Peyer's patch (tissue), 4 donors: ENCODE results near the gene ATPAF2.

Experiments used
- POLR2A ChIP-seq, 2 donors: fragments of 450-650 bp; IDR thresholded peaks; one replicate each; pipeline ENCODE4 v1.5.1; 2017; ENCODE audit warnings: antibody characterized with exemption in 2 of 2, mild to moderate bottlenecking in 2 of 2, moderate library complexity in 2 of 2
- TF ChIP-seq, protein P1 (sequence below), 6 experiments: fragments of 450-650 bp in 4 of 6; fragments of 200-600 bp in 2 of 6; sonication (generic) in 1 of 6; IDR thresholded peaks; one replicate each; pipeline ENCODE4 v1.5.1; 2017 to 2019; ENCODE audit warnings: antibody characterized with exemption in 6 of 6, mild to moderate bottlenecking in 3 of 6, moderate library complexity in 1 of 6

DNA sequence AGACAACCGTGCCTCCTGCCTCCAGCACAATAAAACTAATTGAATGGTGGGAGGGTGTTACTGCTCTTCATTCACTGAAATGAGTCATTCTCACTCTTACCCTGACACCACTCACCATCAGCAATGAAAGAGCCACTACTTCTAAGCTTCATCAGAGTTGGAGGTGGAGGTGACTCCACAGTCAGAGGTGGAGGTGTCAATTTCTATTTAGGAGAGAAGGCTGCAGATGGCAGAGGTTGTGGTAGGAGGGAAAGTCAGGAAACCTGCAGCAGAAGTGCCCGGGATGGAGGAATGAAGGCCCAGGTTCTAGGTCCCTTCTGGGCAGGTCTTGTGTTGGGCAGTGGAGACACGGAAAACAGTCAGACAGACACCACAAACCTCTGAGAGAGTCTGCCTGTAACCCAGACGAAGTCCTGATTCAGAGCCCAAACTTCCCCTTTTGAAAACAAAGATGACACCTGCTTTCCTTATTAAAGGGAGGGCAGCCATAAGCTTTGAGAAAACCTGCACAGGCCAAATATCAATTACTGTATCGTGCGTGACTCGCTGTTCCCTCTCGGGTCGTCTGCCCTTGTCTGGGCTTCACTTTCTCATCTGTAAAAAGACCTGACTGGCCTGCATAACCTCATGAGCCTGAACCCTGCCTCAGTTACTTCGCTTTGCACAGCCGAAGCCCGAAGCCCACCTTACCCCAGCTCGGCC is 668 bp downstream of the ATPAF2 start:
- TF ChIP-seq, protein P1, sequence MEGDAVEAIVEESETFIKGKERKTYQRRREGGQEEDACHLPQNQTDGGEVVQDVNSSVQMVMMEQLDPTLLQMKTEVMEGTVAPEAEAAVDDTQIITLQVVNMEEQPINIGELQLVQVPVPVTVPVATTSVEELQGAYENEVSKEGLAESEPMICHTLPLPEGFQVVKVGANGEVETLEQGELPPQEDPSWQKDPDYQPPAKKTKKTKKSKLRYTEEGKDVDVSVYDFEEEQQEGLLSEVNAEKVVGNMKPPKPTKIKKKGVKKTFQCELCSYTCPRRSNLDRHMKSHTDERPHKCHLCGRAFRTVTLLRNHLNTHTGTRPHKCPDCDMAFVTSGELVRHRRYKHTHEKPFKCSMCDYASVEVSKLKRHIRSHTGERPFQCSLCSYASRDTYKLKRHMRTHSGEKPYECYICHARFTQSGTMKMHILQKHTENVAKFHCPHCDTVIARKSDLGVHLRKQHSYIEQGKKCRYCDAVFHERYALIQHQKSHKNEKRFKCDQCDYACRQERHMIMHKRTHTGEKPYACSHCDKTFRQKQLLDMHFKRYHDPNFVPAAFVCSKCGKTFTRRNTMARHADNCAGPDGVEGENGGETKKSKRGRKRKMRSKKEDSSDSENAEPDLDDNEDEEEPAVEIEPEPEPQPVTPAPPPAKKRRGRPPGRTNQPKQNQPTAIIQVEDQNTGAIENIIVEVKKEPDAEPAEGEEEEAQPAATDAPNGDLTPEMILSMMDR (IDR thresholded peaks at IDR 0.05): no peak
- TF ChIP-seq POLR2A (IDR thresholded peaks at IDR 0.05): no peak
